Lower leg skin (tissue), 4 donors: Measurements from ENCODE around the gene AOPEP. TPM values are rescaled to one million over a fixed set of nuclear protein-coding genes. Genes with fewer than 3 reads are reported as not detected.

ENCODE experiments used
- DNase-seq, 2 donors: peaks; one replicate each; pipeline ENCODE4 v3.0.0-alpha.2; 2019; ENCODE audit warnings: low spot score in 2 of 2
- H3K4me3 ChIP-seq: fragments of 200-600 bp; sonication (generic); 2 replicates; pipeline ENCODE4 v1.5.1; 2017; ENCODE audit warnings: mild to moderate bottlenecking, low read depth; ENCODE audit not compliant: poor library complexity, severe bottlenecking
- POLR2A ChIP-seq, 2 donors: fragments of 450-650 bp; IDR thresholded peaks; one replicate each; pipeline ENCODE4 v1.6.1; 2016 to 2017; ENCODE audit warnings: antibody characterized with exemption in 2 of 2, mild to moderate bottlenecking in 1 of 2, moderate library complexity in 1 of 2
- WGBS, 2 donors: methylation state at CpG; one replicate each; pipeline ENCODE4 v1.1.5; 2018; 5-methylcytosine and 5-hydroxymethylcytosine counted together
- intact Hi-C: fragments of 100-400 bp; cut with DNase I; formaldehyde crosslinking; loops from one replicate; pipeline ENCODE4 v1.15.0; 2023; ENCODE audit warnings: low total_unique reads
- total RNA-seq, 4 donors: library from RNA; depleted of rRNA; stranded (reverse); fragments of >200 nt; gene quantifications; one replicate each; pipeline ENCODE4 v1.1.0, GENCODE V29; 2016
- TF ChIP-seq, protein P1 (sequence below), 3 donors: fragments of 450-650 bp; IDR thresholded peaks; one replicate each; pipeline ENCODE4 v1.5.1; 2016; ENCODE audit warnings: antibody characterized with exemption in 3 of 3, mild to moderate bottlenecking in 3 of 3, moderate library complexity in 2 of 3

Gene AOPEP
- total RNA-seq, 4 donors from 2014 or later, result 66.3 to 136 (median 118) TPM

DNA sequence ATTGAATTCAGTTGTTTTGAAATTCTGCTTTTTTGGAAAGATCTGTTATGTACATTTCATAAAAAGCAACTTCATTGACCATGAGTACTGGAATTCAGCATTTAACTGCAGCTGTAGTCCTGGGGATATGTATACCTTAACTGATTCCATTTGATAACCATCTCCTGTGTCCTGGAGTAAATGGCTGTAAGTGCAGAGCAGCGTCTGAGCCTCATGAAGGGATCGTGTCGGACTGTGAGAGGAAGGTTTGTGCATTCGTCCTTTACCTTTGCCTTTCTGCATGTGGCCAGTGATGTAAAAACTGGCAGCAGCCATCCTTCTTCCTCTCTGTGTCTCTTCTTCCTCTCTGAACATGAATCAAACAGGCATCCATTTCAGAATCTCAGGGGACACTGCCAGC is 303.8 kb downstream of the AOPEP start:
- H3K4me3 ChIP-seq, result no peak overlapping the region
- TF ChIP-seq POLR2A (IDR thresholded peaks at IDR 0.05), result no peak
- TF ChIP-seq, protein P1, sequence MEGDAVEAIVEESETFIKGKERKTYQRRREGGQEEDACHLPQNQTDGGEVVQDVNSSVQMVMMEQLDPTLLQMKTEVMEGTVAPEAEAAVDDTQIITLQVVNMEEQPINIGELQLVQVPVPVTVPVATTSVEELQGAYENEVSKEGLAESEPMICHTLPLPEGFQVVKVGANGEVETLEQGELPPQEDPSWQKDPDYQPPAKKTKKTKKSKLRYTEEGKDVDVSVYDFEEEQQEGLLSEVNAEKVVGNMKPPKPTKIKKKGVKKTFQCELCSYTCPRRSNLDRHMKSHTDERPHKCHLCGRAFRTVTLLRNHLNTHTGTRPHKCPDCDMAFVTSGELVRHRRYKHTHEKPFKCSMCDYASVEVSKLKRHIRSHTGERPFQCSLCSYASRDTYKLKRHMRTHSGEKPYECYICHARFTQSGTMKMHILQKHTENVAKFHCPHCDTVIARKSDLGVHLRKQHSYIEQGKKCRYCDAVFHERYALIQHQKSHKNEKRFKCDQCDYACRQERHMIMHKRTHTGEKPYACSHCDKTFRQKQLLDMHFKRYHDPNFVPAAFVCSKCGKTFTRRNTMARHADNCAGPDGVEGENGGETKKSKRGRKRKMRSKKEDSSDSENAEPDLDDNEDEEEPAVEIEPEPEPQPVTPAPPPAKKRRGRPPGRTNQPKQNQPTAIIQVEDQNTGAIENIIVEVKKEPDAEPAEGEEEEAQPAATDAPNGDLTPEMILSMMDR (IDR thresholded peaks at IDR 0.05), result no peak
- intact Hi-C loops, result no loop called here
- DNase-seq, result no peak
- WGBS, 2 donors, result 56 to 82% methylated on average over 4 of the region's 4 CpGs

DNA sequence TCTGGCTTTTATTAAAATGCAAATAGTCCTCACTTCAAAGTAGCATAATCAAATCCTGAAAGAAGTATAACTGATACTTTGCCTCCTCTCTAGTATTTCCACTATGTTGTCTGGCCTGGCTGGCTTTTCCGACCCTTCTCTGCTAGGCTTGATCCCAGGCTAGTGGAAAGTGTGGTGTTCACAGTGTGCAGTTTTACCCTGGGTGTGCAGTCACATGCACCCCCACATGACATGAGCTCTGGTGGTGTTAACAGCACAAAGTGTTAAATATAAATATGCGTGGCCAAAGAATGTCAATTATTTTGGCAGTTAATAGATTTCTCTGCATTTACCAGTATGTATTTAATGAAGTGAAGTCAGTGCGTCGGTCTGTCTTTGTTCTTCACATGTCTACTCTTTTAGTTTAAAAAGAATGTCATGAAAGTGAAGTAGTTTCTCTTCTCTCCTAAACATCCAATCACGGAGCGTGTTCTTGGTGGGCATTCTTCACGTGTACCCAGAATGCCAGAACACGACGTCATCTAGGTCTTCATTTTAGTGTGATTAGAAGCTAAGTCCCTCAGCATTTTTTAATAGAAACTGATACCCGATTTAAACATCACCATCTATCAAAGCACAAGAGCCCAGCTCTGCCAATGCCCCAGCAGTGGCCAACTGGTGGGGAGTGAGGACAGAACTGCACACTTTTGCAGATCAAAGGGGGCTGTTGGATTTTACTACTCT is 304.6 kb downstream of the AOPEP start:
- TF ChIP-seq, protein P1 (IDR thresholded peaks at IDR 0.05), result no peak
- TF ChIP-seq POLR2A (IDR thresholded peaks at IDR 0.05), result no peak
- no peak for DNase-seq
- 43 to 51% methylated on average over 10 of the region's 10 CpGs for WGBS, 2 donors
- H3K4me3 ChIP-seq, result no peak overlapping the region
- intact Hi-C loops, result no loop called here

DNA sequence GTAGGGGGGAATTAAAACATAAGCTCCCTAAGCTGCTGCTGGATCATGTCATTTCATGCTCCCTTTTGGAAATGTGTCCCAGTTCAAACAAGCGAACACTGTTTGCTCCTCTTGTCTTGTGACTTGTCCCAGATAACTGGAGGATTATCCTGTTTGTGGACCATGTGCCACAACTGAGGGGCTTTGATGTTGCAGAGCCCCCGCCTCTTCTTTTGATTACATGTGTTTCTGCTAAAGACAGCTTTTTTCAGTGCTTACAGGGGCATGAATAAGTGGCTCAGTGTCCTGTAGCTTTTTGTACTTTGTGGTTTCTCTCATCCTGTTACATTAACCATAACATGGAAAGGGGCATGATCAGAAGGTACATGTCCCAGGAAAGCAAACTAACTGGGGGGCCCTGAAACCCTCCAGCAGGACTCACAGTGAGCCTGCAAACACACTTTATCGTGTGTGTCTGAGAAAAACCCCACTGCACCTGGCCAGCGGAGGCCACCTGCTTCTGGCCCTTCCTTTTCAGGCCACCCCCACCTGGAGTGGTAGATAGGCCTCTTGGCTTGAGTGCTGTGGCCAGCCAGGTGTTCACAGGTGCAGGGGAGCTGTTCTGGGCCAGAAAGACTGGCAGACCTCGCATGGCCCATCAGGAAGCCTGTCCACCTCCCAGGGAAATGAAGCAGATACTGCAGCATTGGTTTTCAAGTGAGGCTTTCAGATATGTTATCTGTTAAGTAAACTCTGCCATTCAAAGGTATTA is 305.4 kb downstream of the AOPEP start:
- intact Hi-C loops, result no loop called here
- no peak overlapping the region for H3K4me3 ChIP-seq
- 70 to 72% methylated on average over 5 of the region's 5 CpGs for WGBS, 2 donors
- no peak for TF ChIP-seq POLR2A (IDR thresholded peaks at IDR 0.05)
- TF ChIP-seq, protein P1 (IDR thresholded peaks at IDR 0.05), result no peak
- no peak for DNase-seq

DNA sequence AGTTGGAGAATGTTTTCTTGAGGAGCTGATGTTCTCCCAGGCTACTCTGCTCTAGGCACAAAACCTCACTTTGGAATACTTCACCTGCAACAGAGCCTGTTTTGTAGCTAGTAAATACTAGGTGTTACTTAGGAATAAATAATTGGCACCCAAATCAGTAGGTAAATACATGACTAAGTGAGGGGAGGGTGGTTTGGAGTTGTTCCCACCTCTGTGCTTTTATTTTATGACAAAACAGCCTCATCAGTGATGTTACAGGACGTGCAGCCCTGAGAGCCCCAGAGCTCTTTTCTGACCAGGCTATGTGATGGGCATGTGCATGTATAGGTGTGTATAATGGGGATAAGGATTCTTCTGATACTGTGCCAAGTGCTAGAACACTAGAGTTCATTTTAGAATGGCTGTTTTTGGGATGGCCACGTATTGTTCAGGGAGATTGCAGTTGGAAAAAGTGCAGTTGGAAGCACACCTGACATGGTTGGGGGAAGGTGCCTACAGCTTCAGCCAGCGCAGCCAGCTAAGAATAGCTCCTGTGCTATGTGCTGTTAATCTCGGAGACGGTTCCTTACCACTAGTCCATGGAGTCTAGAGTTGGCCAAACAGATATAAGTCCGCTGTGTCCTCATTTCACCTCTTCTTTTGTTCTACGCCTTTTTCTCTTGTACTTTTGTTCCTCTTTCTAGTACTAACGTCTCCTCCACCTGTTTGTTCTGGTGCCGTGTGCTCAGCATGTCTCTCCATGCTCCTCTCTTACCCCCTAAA is 306.3 kb downstream of the AOPEP start:
- 40 to 63% methylated on average over 9 of the region's 9 CpGs for WGBS, 2 donors
- DNase-seq, result no peak
- no peak overlapping the region for H3K4me3 ChIP-seq
- TF ChIP-seq, protein P1 (IDR thresholded peaks at IDR 0.05), result no peak
- no peak for TF ChIP-seq POLR2A (IDR thresholded peaks at IDR 0.05)
- intact Hi-C loops, result no loop called here

DNA sequence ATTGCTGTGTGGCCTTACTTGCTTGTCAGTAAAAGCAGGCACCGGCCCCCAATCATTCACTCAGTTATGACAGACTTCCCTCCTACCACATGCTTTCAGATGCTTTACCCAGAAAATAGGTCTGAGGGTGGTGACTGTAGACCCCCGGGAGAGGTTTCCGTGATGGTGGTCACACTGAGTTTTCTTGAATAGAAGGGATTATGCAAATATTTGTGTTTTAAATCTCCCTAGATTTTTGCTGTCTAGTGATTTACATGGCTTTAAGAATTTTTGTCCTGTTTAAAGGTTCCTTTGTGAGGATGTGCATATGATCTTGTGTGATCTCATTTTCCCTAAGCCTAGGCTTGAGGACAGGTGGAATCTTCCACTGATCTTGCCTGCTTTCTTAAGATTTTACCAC is 309.3 kb downstream of the AOPEP start:
- WGBS, 2 donors, result 54 to 88% methylated on average over 3 of the region's 3 CpGs
- no peak for DNase-seq
- TF ChIP-seq, protein P1 (IDR thresholded peaks at IDR 0.05), result no peak
- TF ChIP-seq POLR2A (IDR thresholded peaks at IDR 0.05), result no peak
- intact Hi-C loops, result no loop called here
- H3K4me3 ChIP-seq, result no peak overlapping the region
